Stimulated activated CD8-positive, alpha-beta memory T cell treated with anti-CD3 and anti-CD28 coated beads, Interleukin-15, amount 100 ng/mL, for 4 hours (primary cell): ENCODE measurements around the gene MYH13.
"Not testable (repeated sequence)": the region's sequence is repeated elsewhere in the genome, so short reads cannot be mapped to it uniquely, and the experiment has no call there.

Source experiments
- DNase-seq, 2 donors: peaks; one replicate each; pipeline ENCODE4 v3.0.0-alpha.2; 2020; ENCODE audit warnings: low read depth in 2 of 2

The MYH13 gene

GRCh38 chr17:10304758-10305300 is 68.0 kb downstream of the MYH13 start:
- no peak for DNase-seq

GRCh38 chr17:10297691-10298090 is 75.1 kb downstream of the MYH13 start:
- no peak for DNase-seq

DNA sequence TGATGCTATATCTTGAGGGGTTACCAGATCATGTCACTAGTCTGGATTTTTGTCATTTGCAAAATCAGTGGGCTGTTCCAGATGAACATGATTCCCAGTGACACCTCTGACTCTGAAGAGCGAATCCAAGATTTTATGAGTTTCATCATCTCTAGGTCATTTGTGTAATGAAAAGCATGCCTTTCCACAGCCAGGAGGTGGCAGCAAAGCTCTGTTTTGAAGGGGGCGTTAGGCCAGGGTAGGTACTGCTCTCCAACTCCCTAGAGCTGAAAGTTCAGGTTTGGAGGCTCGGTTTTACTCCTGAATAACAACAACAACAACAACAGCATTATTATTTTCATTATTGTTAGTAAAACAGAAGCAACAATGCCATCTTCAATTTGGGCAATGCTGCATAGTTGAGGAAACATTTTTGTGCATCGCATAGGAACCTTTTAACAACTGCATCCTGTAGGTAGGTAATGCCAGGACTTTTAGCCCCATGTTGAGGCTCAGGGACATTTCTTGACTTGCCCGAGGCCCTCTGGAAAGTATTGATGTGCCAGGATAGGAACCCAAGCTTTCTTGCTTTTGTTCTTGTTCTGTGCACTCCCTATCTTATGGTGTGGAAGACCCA is 77.0 kb downstream of the MYH13 start:
- no peak for DNase-seq

- no peak for DNase-seq
These were observed 78.6 kb downstream of the MYH13 start for GRCh38 chr17:10294180-10294579.

DNA sequence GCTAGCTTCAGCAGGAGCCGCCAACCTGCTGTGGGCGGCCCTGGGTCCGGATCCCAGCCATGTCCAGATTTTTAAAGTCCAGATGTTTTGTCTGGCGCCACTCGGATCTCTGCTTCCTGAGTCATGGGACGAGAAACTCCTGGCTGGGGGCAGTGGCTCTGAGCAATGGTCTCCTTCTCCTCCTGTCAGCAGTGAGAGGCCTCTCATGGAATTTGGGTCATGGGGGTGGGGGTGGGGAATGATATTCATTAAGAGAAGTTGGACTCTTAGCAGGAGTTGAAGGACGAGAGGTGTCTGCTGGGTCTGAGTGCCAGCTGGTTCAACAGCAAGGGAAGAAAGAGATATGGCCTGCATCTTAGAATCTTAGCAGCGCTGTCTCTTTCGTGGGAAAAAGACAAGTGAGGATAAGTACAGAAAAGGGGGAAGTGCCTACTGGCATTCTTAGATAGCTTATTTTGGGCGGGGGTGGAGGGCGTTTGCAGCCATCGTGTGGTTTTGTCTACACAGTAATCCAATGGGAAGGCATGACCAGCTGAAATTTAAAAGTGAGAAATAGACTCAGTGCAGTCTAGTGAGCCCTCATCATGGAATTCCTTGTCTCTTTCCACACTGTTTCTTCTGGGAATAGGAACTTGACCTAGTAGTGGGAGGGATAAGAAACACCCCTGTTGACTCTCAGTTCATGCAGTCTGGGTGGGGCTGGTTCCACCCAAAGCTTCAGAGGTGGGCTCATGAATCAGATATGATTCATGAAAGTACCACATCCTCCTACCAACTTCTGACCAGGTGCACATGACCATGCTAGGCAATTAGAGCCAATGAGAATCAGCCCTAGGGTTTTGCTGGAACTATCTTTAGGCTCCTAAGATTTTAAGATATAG is 80.5 kb downstream of the MYH13 start:
- no peak for DNase-seq

GRCh38 chr17:10291576-10291975 is 81.2 kb downstream of the MYH13 start:
- DNase-seq = not testable (repeated sequence)

- DNase-seq = no peak
These were observed 82.8 kb downstream of the MYH13 start for GRCh38 chr17:10290041-10290440.

GRCh38 chr17:10286324-10286723 is 86.5 kb downstream of the MYH13 start:
- no peak for DNase-seq

- no peak for DNase-seq
These were observed 86.9 kb downstream of the MYH13 start for GRCh38 chr17:10285896-10286295.

DNA sequence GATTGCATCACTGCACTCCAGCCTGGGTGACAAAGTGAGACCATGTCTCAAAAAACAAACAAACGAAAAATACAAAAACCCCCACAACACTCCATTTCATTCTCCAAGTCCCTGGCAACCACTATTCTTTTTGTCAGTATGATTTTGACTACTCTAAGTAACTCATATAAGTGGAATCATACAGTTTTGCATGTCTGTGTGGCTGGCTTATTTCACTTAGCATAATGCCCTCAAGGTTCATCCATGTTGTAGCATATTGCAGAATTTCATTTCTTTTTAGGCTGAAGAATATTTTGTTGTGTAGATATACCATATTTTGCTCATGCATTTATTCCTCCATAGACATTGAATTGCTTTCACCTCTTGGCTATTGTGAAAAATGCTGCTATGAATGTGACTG is 92.7 kb downstream of the MYH13 start:
- DNase-seq = no peak

DNA sequence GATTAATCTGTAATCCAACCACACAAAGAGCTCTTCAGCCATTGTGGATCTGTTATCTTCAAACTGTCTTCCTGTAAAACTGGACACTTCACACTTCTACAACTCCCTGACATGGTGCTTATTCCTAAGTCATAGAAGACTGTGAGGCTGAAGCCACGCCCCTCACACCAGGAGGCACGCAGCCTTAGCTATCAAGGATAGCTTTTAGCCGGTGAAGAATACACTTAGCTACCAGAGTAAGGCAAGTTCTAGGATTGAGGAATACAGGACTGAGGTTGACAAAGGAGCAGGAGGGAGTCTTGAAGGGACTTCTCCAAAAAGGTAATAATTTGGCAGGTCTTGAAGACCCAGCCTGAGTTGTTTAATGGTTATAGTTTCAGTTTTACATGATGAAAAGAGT is 94.6 kb downstream of the MYH13 start:
- DNase-seq = no peak

- no peak for DNase-seq
These were observed 96.4 kb downstream of the MYH13 start for GRCh38 chr17:10276436-10276835.

DNA sequence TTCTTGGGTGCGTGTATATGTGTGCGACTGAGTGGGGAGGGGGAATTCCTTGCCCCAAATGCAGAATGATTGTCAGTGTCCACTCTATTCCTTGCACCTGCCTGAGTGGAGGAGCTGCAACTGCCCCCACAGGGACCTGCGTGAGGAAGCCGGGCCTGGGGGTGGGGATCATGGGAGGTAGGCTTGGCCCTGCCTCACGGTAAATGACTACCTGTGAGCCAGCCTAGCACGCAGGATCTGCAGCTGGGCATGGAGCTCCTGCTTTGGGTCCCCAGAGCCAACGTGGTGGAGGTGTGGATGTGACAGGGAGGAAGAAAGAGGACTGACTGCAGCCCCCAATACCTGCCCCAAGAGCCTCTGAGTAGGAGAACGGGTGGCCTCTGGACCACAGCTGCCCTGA is 97.4 kb downstream of the MYH13 start:
- no peak for DNase-seq

GRCh38 chr17:10271106-10271562 is 101.7 kb downstream of the MYH13 start:
- no peak for DNase-seq

DNA sequence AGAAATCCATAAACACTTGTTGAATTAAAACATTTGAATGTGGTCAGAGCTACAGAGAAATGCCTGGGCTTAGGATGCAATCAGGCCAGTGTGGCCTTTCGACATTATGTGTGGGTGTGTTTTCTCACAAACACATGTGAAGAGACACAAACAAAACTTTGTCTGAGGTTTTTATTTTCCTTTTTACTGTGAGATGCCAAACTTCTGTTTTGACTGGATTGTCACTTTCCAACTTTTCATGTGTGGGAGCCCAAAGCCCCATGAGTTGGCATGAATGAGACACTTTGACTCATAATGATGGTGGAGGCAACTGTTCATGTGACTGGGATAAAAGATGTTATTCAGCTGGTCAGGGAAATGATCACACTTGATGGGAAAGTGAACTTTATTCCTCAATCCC is 102.5 kb downstream of the MYH13 start:
- DNase-seq = no peak

DNA sequence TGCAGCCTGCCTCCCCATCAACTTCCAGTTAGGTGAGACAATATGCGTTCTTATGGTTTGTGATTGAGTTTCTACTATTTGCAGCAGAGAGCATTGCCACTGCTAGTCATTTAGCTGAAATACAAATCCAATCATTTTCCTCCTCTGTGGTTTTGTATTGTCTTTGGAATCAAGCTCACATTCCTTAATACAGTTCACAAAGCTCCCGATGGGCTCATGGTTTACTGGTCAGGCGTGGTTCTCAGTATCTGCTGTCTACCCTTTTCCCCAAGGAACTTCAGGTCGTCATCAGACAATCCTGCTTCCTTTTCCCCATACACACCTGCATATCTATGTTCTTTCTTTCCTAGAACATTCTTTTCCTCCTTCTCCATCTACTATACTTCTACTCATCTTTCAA is 104.8 kb downstream of the MYH13 start:
- no peak for DNase-seq

DNA sequence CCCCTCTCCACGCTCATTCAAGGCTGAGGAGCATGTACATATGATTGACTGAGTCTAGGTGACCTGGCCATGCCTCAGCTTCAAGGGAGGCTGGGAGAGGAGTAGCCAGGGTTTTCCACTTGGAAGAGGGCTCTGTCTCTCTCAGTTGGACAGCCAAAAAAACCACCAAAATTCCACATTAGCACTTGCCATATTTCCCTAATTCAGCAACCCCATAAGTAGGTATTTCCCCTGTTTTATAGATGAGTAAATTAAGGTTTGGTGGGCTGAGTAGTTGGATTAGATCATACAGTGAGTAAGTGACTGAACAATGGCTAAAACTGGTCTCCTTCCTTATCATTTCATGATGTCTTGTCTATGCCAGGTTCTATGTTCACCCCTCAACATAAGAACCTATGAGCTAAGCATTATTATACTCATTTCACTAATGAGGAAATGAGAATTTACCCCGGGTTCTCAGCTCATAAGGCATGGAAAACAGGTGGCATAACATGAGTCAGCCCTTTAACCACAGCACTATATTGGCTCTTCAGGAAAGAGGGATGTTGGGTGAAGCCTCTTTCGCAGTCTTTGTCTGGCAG is 106.4 kb downstream of the MYH13 start:
- no peak for DNase-seq

DNA sequence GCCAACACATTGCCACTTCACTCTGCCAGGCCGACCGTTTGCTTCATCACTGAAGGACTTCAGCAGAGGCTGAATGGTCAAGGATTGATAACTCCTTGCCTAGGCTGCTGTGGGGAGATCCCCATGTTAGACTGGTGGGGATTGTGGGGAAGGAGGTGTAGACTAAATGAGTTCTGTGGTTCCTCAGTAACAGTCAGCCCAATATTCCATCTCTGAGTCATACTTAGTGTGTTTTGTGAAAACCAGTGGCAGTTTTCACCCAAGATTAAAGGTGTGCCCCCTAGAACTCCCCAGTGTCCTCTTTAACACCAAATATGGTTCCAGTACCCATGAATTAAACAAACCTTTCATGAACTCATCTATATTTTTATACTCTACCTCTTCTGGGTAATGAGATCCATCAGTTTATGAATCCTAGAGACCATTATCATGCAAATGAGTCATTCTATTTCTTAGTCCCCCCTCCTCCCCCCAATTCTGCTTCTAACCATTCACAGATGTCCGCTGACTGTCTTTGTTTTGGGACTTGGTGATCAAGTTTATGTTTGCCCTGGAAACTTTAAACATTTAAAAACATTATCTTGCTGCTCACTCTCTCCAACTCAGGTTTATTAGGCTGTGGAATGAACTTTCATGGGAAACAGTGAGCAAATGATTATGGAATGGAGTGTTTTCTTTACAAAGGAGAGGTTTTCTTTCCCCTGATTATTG is 107.6 kb downstream of the MYH13 start:
- DNase-seq = no peak

DNA sequence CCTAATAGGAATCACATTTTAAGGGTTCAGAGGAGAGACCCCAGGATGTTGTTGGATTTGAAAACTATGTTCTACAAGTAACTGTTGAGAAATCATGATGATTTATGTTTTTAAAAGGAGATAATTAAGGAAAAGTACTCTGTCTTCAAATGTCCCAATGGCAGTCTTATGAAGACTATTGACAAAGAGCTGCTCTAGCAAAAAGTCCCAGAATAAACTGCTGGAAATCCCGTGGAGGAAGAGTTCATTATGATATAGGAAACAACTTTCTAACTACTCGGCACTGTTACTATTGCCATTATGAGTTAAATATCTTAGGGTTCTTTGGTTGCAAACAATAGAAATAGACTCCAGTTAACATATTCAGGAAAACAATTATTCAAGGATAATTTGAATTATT is 108.8 kb downstream of the MYH13 start:
- DNase-seq = no peak

DNA sequence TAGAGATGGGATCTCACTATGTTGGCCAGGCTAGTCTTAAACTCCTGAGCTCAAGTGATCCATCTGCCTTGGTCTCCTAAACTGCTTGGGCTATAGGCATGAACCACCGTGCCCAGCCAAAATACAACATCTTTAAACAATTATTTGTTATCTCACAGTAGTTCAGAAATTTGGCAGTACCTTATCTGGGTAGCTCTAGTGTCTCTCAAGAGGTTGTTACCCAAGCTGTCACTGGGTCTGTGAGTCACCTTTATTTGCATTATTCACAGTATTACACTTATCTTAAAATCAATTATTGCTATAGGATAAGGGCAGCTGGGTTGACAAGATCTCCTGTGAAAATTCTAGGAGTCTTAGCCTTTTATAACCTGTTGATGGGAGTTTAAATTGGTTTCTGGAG is 110.4 kb downstream of the MYH13 start:
- no peak for DNase-seq

- no peak for DNase-seq
These were observed 111.7 kb downstream of the MYH13 start for GRCh38 chr17:10261098-10261497.
